WERI-Rb-1 (cell line): Measurements from ENCODE around the gene NUDT14.

Source experiments
- DNase-seq: peaks from one replicate; pipeline ENCODE4 v3.0.0-alpha.2; 2020
- H3K27ac ChIP-seq: fragments of 250-450 bp; sonication (Bioruptor Pico); 2 replicates; pipeline ENCODE4 v1.5.1; 2020; ENCODE audit warnings: mild to moderate bottlenecking, moderate library complexity
- H3K27me3 ChIP-seq: fragments of 250-450 bp; sonication (Bioruptor Pico); 2 replicates; pipeline ENCODE4 v1.5.1; 2021; ENCODE audit warnings: mild to moderate bottlenecking, low read depth, moderate library complexity; ENCODE audit not compliant: insufficient read depth, severe bottlenecking
- H3K36me3 ChIP-seq: fragments of 250-450 bp; sonication (Bioruptor Pico); 2 replicates; pipeline ENCODE4 v1.5.1; 2020; ENCODE audit warnings: mild to moderate bottlenecking, moderate library complexity
- H3K4me3 ChIP-seq: 2 replicates; pipeline ENCODE4 v1.5.1; 2011; ENCODE audit warnings: low read depth, mild to moderate bottlenecking, control low read depth, low read length
- H3K9me3 ChIP-seq: fragments of 250-450 bp; sonication (Bioruptor Pico); 2 replicates; pipeline ENCODE4 v1.5.1; 2021; ENCODE audit warnings: mild to moderate bottlenecking, moderate library complexity; ENCODE audit not compliant: severe bottlenecking
- CTCF ChIP-seq: IDR thresholded peaks from 2 replicates; pipeline ENCODE4 v1.5.1; 2011; ENCODE audit warnings: low read depth, mild to moderate bottlenecking, control low read depth, inconsistent platforms, low read length

NUDT14 gene

GRCh38 chr14:105150026-105150367, 31.1 kb downstream of the NUDT14 start:
- Histone ChIP-seq H3K9me3 (no peaks in the 10 kb centered on the region), H3K36me3 (peaks cover 60% of the 10 kb centered on the region)

GRCh38 chr14:105149146-105149781, 31.8 kb downstream of the NUDT14 start:
- H3K27ac ChIP-seq: no peak overlapping the region
- no peaks in the 10 kb centered on the region for H3K9me3 ChIP-seq
- H3K27me3 ChIP-seq: no peaks in the 10 kb centered on the region
- H3K36me3 ChIP-seq: peaks cover 64% of the 10 kb centered on the region
- no peak for DNase-seq
- H3K4me3 ChIP-seq: no peak overlapping the region
- no peak for TF ChIP-seq CTCF

More at GRCh38 chr14:105150026-105150367, 31.1 kb downstream of the NUDT14 start:
- Histone ChIP-seq H3K4me3 (no peak overlapping the region), H3K27ac (no peak overlapping the region), H3K27me3 (no peaks in the 10 kb centered on the region)
- DNase-seq: no peak
- TF ChIP-seq CTCF: no peak

- Histone ChIP-seq H3K36me3 (peaks cover 59% of the 10 kb centered on the region), H3K4me3 (no peak overlapping the region), H3K9me3 (no peaks in the 10 kb centered on the region), H3K27me3 (no peaks in the 10 kb centered on the region), H3K27ac (no peak overlapping the region)
- no peak for TF ChIP-seq CTCF
- DNase-seq: no peak
Measured at GRCh38 chr14:105148604-105149145, 32.4 kb downstream of the NUDT14 start.

GRCh38 chr14:105147671-105148603, 33.2 kb downstream of the NUDT14 start:
- Histone ChIP-seq H3K27me3 (no peaks in the 10 kb centered on the region), H3K36me3 (peaks cover 65% of the 10 kb centered on the region), H3K4me3 (no peak overlapping the region), H3K27ac (no peak overlapping the region), H3K9me3 (no peaks in the 10 kb centered on the region)
- DNase-seq: peak; percentile 10
- TF ChIP-seq CTCF: no peak

GRCh38 chr14:105146976-105147635, 34.0 kb downstream of the NUDT14 start:
- Histone ChIP-seq H3K27me3 (no peaks in the 10 kb centered on the region), H3K9me3 (no peaks in the 10 kb centered on the region), H3K36me3 (peaks cover 68% of the 10 kb centered on the region), H3K27ac (no peak overlapping the region), H3K4me3 (no peak overlapping the region)
- DNase-seq: peak; percentile 5
- TF ChIP-seq CTCF: no peak
